ENCODE data around the gene USO1. TPM values are rescaled to one million over a fixed set of nuclear protein-coding genes. Genes with fewer than 3 reads are reported as not detected.

The USO1 gene, protein sequence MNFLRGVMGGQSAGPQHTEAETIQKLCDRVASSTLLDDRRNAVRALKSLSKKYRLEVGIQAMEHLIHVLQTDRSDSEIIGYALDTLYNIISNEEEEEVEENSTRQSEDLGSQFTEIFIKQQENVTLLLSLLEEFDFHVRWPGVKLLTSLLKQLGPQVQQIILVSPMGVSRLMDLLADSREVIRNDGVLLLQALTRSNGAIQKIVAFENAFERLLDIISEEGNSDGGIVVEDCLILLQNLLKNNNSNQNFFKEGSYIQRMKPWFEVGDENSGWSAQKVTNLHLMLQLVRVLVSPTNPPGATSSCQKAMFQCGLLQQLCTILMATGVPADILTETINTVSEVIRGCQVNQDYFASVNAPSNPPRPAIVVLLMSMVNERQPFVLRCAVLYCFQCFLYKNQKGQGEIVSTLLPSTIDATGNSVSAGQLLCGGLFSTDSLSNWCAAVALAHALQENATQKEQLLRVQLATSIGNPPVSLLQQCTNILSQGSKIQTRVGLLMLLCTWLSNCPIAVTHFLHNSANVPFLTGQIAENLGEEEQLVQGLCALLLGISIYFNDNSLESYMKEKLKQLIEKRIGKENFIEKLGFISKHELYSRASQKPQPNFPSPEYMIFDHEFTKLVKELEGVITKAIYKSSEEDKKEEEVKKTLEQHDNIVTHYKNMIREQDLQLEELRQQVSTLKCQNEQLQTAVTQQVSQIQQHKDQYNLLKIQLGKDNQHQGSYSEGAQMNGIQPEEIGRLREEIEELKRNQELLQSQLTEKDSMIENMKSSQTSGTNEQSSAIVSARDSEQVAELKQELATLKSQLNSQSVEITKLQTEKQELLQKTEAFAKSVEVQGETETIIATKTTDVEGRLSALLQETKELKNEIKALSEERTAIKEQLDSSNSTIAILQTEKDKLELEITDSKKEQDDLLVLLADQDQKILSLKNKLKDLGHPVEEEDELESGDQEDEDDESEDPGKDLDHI
- total RNA-seq, result 10 to 100 TPM; 57.6 to 89.7 TPM

DNA sequence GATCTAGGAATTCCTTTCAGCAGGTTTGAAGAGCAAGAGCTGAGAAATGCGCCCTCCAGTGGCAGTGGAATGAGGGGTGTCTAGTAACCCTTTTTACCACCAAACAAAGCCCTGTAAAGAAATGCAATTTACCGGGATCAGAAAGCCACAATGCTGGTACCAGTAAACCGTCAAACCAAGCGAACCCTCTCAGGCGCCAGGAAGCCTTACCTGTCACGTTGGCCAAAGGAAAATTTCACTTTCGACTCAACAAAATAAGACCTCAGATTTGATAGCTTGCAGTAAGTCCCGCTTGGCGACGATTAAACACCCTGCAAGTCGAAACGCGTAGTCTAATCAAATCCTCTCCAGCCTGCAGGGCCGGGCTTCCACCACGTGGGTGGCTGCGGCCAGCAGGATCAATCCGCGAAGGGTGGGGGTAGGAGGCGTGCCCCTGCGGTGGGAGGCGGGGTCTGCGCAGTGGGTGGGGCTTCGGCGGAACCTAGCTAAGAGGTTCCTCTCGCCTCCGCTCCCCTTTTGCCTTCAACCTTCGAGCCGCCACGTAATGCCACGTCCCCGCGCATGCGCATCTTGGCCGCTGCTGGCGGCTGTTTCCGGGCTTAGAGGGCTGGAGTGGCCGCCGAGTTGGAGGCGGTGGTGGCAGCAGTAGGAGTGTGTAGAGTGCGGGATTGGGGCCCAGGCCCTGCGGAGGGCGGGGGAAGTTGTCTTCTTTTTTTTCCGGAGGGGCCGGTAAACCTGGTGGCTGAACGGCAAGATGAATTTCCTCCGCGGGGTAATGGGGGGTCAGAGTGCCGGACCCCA is at the start of gene USO1:
TSS of gene USO1 (plus strand) at position 512 of the 801 bp plus-strand sequence. CDS start at position 755, 243 bp downstream.
- Histone ChIP-seq H3K36me3 (replicated peaks in 1 of 2; ENCODE audit: insufficient read depth in 1 of 2, low read depth in 2 of 2) (no peaks in the 10 kb centered on the region), H3K27me3 (no peaks in the 10 kb centered on the region), H3K4me3 (peak within 1 kb of the TSS; percentile 64 to 92), H3K27ac (peak within 1 kb of the TSS; percentile 95 to 100 (median 98)), H3K4me1 (peaks cover 36% of the 10 kb centered on the region), H3K9me3 (no peaks in the 10 kb centered on the region)
- TF ChIP-seq POLR2A (IDR thresholded peaks at IDR 0.05) (peak; percentile 96 to 99 (median 99)), CTCF (IDR thresholded peaks at IDR 0.05) (peak; percentile 35 to 94 (median 76))
- 0% methylated on average over 29 to 48 of the region's 48 CpGs for WGBS, 2 donors
- intact Hi-C loops (cut with DNase I), result loop anchor here (10.0 kb wide), 1 partner anchor 49 kb away; the partner anchor contains the start of gene G3BP2
- DNase-seq (peak; percentile 99), ATAC-seq (peak; percentile 95)

GRCh38 chr4:75675004-75675531 is 49.3 kb upstream of the USO1 start:
- ATAC-seq (no peak), DNase-seq (no peak)
- H3K27me3 ChIP-seq, result no peaks in the 10 kb centered on the region
- H3K9me3 ChIP-seq, result no peaks in the 10 kb centered on the region
- no peaks in the 10 kb centered on the region for H3K36me3 ChIP-seq (replicated peaks in 1 of 2; ENCODE audit: insufficient read depth in 1 of 2, low read depth in 2 of 2)
- H3K27ac ChIP-seq, result no peak overlapping the region
- no peak overlapping the region for H3K4me3 ChIP-seq
- 93 to 97% methylated on average over 9 to 11 of the region's 11 CpGs for WGBS, 2 donors
- intact Hi-C loops (cut with DNase I), result loop anchor here (10.0 kb wide), 1 partner anchor 50 kb away; the partner anchor contains the start of gene USO1
- no peak for TF ChIP-seq CTCF (IDR thresholded peaks at IDR 0.05)
- TF ChIP-seq POLR2A (IDR thresholded peaks at IDR 0.05), result no peak
- peaks cover 21% of the 10 kb centered on the region for H3K4me1 ChIP-seq

- ATAC-seq, result no peak
- intact Hi-C loops (cut with DNase I), result loop anchor here (10.0 kb wide), 1 partner anchor 46 kb away; the partner anchor contains the start of gene USO1
These were observed 45.9 kb upstream of the USO1 start for GRCh38 chr4:75678473-75678872.

More at GRCh38 chr4:75678473-75678872, 45.9 kb upstream of the USO1 start:
- no peak for DNase-seq
- Histone ChIP-seq H3K4me3 (no peak overlapping the region), H3K27me3 (no peaks in the 10 kb centered on the region), H3K4me1 (peaks cover 7% of the 10 kb centered on the region), H3K27ac (no peak overlapping the region), H3K9me3 (no peaks in the 10 kb centered on the region), H3K36me3 (replicated peaks in 1 of 2; ENCODE audit: insufficient read depth in 1 of 2, low read depth in 2 of 2) (no peaks in the 10 kb centered on the region)
- TF ChIP-seq POLR2A (IDR thresholded peaks at IDR 0.05) (no peak), CTCF (IDR thresholded peaks at IDR 0.05) (no peak)

All from body of pancreas (tissue), 4 donors.